ENCODE data around the gene RAMP3.
"Not testable (repeated sequence)": the region's sequence is repeated elsewhere in the genome, so short reads cannot be mapped to it uniquely, and the experiment has no call there.

RAMP3 gene

DNA sequence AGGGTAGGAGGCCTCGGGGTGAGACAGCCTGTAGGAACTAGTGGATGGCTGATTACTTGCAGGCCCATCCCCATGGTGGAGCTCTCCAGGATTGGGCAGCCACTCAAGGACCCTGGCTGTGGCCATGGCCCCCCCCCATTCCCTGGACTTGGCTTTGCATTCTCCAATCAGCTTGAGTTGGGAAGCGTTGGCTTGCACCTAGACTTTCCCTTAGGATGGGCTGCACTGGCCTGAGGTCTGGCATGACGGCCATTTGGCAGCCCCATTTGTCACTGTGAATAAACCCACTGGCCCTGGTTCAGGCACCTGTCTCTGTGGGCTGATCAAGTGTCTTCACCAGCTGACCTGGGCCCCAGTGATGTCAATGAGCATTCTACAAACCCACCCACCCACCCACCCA is 41.4 kb downstream of the RAMP3 start:
- no peak for DNase-seq

DNA sequence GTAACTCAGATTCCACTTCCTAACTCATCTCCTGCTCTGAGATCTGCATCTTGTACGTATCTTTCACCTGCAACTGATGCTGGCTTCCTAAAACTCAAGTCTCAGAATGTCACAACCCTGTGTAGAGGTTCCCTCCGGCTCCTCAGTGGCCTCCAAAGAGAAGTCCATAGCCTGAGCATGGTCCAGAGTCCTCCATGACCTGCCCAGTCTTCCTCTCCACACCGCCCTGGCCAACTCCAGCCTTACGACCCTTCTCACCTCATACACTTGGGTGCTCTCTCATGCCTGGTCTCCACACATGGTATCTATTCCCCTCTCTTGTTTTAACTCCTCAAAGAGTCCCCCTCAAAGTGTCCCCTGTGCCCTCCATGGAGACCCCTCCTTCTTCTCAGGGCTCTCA is 41.9 kb downstream of the RAMP3 start:
- DNase-seq = no peak

DNA sequence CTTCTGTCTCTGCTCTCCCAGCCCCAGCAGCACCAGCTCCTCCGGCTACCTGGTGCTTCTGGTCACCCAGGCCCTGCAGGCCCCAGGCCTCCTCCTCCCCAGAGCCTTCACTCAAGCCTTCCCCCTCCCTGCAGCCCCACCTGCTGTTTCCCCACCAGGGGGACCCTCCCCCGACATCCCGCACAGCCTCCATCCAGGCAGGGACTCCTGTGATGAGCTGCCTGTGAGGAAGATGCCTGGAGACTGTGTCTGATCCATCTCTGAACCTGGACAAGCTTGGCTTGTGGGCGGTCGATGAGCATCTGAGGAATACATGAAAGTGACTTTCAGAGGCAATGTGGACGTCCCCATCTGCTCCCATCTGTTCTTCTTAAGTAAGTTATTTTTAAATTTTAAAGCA is 45.0 kb downstream of the RAMP3 start:
- DNase-seq = no peak

DNA sequence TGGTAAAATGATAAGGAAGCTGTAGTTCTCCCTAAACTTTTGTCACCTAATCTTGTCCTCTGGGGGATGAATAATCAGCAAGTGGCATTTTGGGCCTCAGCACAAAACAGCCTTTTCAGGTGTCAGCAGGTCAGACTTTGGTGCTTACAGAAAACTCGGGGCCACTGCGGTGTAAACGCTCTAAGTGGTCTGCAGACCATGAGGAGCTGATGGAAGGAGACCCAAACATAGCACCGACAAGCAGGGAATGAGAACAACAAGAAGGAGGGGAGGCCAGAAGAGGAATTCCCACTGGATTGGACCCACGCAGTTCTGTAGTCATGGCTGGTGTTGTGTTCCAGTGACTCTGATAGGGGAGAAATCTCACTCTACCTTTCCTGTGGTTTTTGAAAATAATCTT is 45.4 kb downstream of the RAMP3 start:
- DNase-seq = no peak

DNA sequence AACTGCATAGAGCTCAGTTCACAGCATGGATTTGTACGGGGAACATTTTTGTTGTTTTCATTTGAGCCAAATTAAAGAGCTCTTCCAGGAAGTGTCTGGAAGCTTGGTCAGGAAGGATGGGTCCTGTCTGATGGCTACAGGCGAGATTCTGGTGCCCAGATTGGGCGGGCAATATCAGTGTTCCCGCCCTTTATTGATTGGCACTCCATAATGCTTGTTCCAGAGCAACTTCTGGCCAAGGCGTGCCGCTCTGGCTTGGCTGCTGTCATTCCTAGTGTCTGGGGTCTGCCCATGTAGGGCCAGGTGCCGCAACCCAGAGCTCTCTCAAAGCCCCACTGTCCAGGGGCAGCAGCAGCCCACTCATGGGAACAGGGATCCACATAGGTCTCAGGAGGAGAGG is 45.9 kb downstream of the RAMP3 start:
- DNase-seq = no peak

DNA sequence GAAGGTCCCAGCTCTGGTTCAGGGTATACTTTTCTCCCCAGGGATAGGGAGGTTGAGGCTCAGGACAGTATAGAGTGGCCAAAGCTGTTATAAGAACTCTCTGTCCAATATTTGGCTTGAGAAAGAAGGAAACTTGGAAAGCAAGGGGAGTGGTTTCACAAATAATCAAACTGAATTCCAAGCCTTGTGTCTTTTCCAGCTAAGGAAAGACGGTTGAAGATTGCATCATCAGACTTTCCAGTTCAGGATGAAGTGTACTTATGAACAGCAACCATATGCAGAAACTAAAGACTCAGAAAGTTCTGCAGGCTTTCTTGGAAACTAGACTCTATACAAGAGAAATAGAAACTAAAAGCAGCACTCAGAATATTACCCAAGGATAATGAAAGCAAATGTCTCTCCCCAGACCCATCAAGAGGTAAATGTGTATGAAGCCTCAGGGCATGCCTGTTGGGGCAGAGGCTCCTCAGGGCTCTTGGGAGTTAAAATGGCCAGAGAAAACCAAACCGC is 46.4 kb downstream of the RAMP3 start:
- no peak for DNase-seq

DNA sequence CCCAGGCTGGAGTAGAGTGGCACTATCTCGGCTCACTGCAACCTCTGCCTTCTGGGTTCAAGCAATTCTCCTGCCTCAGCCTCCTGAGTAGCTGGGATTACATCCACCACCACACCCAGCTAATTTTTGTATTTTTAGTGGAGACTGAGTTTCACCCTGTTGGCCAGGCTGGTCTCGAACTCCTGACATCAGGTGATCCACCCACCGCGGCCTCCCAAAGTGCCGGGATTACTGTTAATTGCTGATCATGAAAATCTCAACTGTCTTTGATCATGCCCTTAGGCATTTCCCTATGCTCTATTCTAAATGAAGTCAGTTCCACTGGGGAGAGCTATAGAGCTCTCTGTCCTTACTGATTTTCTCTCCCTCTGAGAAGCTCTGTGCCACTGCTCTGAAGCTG is 48.7 kb downstream of the RAMP3 start:
- DNase-seq = not testable (repeated sequence)

DNA sequence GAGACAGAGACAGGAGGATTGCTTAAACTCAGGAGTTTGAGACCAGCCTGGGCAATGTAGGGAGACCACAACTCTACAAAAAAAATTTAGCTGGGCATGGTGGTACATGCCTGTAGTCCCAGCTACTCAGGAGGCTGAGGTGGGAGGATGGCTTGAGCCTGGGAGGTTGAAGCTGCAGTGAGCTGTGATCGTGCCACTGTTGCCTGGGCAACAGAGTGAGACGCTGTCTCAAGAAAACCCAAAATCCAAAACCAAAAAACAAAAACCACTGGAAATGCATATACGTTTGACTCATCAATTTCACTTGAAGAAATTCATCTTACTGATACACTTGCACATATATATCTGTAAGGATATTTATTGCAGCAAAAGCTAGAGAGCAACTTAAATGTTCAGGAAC is 52.3 kb downstream of the RAMP3 start:
- DNase-seq = not testable (repeated sequence)

DNA sequence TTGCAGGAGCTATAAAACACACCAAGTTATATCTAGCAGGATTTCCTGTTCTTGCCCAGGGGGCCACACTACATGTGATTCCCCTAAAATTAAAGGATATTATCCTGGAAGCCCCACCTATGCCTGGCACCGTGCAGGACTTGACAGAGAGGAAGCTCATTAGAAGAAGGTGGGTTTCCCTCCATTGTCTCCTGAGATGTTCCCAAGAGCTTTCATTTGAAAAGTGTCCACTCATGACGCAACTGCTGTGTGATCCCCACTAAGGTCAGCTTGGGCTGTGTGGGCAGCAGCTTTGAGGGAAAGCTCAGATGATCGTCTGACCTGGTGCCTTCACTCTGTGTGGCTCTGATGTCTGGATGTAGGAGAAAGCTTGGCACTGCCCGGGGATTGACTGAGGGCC is 53.5 kb downstream of the RAMP3 start:
- no peak for DNase-seq

DNA sequence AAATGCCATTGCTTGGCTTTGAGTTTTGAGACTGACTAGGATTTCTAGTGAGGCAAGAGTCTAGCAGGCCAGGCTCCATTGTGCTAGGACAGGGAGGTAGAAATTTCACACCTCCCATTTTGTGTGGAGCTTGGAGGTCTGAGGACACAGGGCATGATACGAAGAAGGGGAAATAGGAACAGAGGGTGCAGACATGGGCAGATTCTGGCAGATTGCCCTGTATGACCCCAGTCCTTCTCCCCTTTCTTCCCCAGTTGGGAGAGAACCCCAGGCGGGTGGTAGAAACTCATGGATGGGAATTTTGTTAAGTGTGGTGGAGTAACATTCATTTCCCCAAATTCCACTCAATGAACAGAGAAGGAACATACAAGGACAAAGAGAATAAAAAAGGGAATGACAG is 54.4 kb downstream of the RAMP3 start:
- DNase-seq = no peak

DNA sequence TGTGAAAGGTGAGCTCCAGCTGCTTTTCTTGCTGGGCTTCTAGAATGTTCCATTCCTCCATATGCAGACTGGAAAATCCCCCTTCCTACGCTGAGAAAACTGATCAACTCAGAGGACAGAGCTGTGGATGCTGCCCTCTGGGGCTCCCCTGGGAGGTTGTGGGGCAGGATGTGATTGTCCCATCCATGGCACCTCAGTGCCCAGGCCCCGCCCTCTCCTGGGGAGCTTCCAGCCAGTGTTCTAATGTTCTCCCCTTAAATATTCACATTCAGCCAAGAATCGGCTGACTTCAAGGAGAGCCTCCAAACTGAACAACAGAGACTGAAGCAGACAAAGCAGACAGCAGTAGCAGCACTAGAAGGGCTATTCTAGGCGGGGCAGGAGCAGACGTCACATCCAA is 55.0 kb downstream of the RAMP3 start:
- no peak for DNase-seq

DNA sequence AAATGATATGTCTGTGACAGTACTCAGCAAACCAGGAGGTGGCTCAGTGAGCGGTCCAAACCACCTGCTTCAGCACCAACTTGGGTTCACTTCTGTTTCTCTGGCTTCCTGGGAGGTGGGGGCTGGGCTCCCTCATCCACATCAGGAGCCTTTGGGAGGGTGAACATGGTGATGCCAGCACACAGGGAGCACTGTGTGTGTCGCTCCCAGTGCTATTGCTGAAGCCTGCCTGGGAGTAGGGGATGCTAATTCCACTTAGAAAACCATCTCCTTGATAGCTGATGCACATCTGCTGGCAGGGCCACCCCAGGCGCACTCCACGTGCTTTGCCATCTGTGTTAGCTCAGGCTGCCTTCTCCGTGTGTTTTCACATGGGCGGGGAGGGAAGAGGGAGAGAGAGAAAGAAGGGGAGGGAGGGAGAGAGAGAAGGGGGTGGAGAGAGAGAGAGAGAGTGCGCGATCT is 58.0 kb downstream of the RAMP3 start:
- DNase-seq = no peak

DNA sequence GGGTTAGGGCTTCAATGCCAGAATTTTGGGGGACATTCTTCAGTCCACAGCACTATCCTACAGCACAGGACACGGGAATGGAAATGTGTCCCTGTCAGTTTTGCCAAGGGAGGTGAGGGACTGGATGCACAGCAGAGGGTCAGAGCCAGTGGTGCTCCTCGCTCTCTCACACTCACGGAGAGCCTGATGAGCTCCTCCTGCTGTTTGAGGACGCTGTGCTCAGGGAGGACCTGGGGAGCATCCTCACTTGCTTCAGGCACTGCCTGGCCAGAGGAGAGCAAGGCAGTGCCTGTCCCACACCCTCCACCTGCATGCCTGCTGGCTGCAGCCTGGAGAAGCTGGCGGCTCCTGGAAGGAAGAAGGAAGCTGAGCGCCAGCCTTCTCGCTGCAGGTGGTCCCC is 58.6 kb downstream of the RAMP3 start:
- no peak for DNase-seq

DNA sequence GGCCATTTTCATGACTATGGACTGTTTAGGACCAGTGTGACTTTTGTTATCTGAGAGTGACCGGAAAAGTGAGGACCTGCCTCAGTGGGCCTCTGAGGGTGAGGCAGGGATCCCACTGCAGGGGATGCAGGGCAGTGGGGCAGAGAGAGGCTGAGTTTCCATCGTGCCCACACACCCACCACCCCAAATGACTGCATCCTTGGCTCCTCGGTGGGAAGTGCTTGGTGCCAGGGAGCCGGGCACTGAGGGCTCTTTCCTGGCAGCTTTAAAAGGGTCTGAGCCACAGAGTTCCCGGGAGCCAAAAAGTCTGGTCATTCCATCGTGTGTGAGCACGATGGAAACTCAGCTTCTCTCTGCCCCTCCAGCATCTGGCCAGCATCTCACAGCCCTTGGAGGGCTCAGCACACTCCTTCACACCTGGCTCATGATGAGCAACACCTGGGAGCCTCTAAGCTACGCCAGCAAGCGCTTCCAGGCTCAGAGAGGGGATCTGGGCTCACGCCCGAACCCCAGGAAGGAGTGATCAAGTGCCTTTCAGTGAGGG is 59.1 kb downstream of the RAMP3 start:
- DNase-seq = no peak

DNA sequence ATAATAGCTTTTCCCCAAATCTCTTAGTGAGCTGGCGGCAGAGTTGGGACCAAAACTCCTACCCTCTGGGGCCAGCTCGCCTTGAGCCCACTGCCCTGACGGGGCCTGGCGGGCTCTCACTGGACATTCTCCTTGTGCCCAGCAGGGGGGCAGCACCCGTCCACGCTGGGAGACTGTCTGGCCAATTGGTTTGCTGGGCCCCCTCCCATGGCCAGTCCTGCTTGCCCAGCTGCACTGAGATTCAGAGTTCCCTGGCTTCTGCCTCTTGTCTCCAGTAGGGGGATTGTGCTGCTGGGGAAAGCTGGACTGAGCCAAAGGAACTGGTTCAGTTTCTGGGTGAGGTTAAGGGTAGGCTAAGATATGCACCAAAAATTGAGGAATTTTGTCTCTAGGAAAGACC is 59.8 kb downstream of the RAMP3 start:
- no peak for DNase-seq

DNA sequence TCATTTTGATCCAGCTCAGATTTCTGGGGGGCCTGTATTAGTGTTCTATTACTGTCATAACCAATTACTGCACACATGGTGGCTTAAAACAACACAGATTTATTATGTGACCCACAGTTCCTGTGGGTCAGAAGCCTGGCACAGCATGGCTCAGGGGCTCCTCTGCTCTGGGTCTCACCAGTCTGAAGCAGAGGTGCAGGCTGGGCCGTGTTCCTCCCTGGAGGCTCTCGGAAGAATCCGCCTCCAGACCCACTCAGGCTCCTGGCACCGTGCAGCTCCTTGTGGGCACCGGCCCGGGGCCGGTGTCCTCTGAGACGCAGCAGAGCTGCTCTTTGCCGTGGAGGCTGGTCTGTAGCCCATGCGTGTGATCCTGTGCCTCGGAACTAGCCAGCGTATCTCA is 61.5 kb downstream of the RAMP3 start:
- no peak for DNase-seq

DNA sequence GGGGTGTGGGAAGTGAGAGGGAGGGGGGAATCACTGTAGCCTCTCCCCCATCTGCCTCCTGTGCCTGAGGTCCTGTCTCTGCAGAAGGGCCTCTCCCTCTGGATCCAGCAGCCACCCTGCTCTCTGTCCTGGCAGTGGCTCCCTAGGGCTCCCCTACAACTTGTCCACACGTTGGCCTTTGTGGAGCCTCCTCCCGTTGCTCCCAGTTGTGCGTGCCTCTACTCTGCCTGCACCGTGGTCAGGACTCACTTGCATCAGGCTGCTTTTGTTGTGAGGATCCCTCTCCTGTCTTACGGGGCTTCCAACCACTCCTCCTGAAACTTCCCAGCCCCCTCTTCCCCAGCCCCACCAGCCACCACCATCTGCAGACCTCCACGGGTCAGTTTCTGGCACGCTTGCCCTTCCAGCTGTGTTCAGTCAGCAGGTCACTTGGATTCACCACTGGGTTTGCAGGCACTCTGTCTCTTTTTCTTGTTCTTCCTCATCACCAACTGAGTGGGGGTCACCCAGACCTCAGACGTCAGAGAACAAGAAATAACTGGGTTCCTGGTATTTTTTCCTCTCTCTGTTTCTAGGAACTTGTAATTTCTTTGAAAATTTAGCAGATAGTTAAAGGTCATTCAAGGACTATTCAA is 62.3 kb downstream of the RAMP3 start:
- DNase-seq = no peak

DNA sequence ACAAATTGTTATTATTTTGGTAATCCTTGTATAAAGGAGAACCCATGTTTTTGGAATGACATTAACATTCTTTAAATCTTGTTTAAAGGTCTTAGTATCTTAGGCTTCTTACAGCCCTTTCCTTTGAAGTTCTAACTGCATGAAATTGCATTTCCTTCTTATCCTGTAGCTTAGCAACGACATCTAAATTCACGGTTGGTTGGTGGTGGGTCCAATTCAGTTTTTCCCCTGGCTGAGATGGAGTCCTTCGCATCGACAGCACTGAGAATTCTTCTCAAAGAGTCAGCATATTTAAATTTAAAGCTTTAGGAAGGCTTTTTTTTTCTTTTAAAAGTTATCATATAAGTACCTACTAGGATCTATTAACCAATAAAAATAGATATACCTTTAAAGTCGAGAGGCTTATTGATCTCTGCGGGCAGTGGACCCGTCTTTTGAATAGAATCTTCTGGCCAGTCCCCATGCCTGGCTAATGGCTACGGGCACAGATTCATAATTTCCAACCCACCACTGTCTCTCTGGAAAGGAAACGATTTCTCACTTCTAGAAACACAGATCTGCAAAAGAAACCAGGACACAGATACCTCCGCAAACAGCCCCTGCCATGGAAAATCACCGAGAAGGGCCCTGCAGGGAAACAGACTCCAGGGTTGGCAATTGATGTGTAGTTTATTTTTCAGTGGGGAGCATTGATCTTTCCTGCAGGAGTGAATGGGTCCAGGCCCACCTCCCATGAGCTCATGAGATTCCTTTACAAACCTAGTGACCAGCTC is 63.4 kb downstream of the RAMP3 start:
- no peak for DNase-seq

DNA sequence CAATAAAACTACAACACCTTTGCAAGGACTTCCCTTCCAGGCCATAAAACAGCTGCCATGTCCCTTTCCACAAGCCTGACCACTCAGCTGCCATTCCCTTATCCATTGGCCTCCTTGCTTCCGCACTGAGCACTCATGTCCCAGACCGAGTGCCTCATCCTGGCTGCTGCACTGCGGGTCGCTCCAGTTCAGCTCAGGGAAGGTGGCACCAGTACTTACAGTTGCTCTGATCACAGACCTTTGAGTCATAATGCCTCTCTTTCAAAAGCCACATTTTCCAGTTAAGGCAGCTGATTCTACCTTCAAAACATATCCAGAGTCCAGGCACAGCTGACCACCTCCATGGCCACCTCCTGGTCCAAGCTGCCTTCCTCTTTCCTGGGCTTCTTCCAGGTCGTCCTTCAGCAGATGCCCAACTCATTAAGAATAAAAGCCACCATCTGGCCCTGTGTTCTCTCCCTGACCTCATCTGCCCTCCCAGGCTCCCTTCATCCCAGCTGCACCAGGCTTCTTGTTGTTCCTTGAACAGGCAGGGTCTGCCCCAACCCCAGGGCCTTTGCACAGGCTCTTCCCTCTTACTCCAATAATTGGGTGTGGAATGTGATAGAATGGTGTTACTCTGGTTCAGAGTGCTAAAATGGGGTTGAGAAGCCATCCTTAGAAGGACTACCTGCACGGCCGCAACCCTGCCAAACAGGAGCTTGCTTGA is 64.5 kb downstream of the RAMP3 start:
- DNase-seq = no peak

DNA sequence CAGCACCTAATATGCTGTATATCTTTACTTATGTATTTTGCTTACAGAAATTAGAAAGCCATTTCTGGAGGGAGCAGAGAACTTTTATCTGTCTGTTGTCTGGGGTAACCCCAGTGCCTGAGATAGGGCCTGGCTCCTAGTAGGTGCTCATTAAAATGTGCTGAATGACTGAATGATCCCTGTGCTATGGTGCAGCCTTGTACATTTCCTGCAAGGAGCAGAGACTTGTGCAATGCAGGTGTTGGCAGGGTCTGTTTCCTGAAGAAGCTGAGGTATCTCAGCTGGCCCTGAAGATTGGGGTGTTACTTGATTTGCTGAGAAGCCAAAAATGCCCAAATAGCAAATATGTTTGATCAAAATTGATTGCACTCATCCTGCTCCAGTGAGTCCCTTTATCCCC is 65.5 kb downstream of the RAMP3 start:
- DNase-seq = no peak

DNA sequence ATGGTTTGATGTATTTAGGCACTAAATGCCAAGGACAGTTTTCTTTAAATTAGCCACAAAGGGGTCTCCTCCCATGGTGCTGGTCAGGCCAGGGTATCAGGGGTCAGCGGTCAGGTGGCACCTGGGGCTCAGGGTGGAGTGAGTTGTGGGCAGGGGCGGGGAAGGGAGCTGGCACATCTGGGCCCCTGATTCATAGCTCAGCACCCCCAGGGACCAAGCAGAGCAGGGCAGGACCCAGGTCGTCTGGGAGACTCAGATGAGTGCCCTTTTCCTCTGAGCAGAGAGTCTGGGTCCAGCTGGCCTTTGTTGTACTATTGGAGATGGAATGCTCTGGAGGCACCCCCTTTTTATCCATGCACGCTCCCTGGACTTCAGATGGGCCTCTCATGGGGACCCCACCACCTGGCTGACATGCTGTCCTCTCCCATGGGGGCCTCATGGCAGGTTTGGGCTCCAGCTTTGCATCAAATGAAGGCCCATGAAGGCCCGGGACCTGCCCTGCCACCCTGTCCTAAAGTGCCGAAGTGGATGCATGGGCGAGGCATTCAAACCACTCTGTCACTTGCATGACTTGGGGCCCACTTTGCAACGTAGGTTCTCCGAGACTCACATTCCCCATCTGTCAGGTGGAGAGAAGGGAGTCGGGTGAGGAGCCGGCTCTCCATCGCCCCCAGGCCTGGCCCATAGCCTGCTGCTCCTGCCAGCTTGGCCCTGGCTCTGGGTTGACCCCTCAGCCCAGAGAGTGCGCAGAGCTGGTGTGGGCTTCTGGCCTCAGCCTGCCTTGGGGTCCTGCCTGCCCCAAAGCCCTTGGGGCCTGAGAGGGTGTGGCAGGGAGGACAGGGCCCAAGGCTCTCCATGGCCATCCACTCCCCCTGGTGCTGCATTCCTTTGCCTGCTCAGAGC is 66.4 kb downstream of the RAMP3 start:
- no peak for DNase-seq

DNA sequence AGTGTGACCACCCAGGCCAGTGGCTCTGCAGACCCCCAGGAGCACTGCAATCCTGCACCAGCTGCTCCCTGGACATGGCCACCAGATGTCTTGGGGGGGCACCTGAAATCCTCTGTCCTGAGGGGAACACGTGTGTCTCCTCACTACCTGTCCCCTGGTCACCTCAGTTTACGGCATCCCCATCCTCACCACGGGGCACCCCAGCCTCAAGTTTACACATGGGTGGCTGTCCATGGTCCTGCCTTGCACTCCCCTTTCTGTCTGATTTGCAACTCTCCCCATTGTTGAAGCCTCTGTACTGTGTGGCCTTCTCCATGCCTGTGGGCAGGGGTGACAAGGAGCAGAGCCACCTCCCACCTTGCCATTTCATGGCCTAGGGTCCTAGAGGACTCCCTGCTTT is 67.2 kb downstream of the RAMP3 start:
- DNase-seq = no peak
